Endothelial cell of umbilical vein (primary cell): ENCODE data around the gene RPL10A. TPM values are rescaled to one million over a fixed set of nuclear protein-coding genes. Genes with fewer than 3 reads are reported as not detected.

Experiments
- BruUV-seq: library from RNA; stranded (reverse); fragments of 400-500 nt; replicated peaks from 2 replicates; lab custom pipeline; 2021; lab: Mats Ljungman, UMichigan
- CTCF ChIA-PET: fragments of 300-600, 350-600 bp; sonication (Branson Sonifier 250); formaldehyde crosslinking; loops from one replicate; lab custom pipeline; 2021; ENCODE audit warnings: antibody characterized with exemption, inconsistent platforms; lab: Charles Lee
- POLR2A ChIA-PET: fragments of 300-600, 350-600 bp; sonication (Branson Sonifier 250); formaldehyde crosslinking; loops from one replicate; lab custom pipeline; 2021; ENCODE audit warnings: antibody characterized with exemption, inconsistent platforms; lab: Charles Lee
- DNase-seq: peaks from one replicate; pipeline ENCODE4 v3.0.0-alpha.2; 2011; ENCODE audit warnings: low read depth, low spot score
- FAIRE-seq: peaks from 2 replicates; lab custom pipeline; 2011; peaks lifted over from hg19 to GRCh38; lab: Jason Lieb, UNC
- H2AFZ ChIP-seq: 2 replicates; pipeline ENCODE4 v1.6.0; 2012; ENCODE audit warnings: low read depth, low read length, control low read depth, inconsistent platforms
- H3K27ac ChIP-seq: 2 replicates; pipeline ENCODE4 v1.5.1; 2011; ENCODE audit warnings: low read depth, mild to moderate bottlenecking, control low read depth, low read length, moderate library complexity; ENCODE audit not compliant: insufficient read depth
- H3K27me3 ChIP-seq, 2 experiments: 2 replicates each; pipeline versions ENCODE4 v1.6.0 to v1.6.1; 2011; ENCODE audit warnings: low read length in 2 of 2, mixed read lengths in 1 of 2; ENCODE audit not compliant: control insufficient read depth in 2 of 2, insufficient read depth in 2 of 2
- H3K36me3 ChIP-seq, 2 experiments: 2 replicates in 1 of 2; 3 replicates in 1 of 2; pipeline ENCODE4 v1.5.1; 2011; ENCODE audit warnings: low read length in 2 of 2, mild to moderate bottlenecking in 1 of 2, moderate library complexity in 1 of 2; ENCODE audit not compliant: control insufficient read depth in 2 of 2, insufficient read depth in 2 of 2; ENCODE audit errors: extremely low read depth in 1 of 2
- H3K4me1 ChIP-seq: 3 replicates; pipeline ENCODE4 v1.5.1; 2011; ENCODE audit warnings: mild to moderate bottlenecking, low read length; ENCODE audit not compliant: control insufficient read depth, insufficient read depth; ENCODE audit errors: extremely low read depth
- H3K4me2 ChIP-seq: 2 replicates; pipeline ENCODE4 v1.6.1; 2011; ENCODE audit warnings: low read length, control low read depth, mixed read lengths; ENCODE audit not compliant: insufficient read depth
- H3K4me3 ChIP-seq, 3 experiments: fragments of 200-600 bp in 1 of 3; sonication (generic), shearing (Covaris generic) in 1 of 3; replicated peaks in 1 of 3; 2 replicates each; pipeline ENCODE4 v1.5.1; 2011 to 2016; ENCODE audit warnings: control low read depth in 3 of 3, low read length in 3 of 3, mild to moderate bottlenecking in 2 of 3, inconsistent platforms in 1 of 3, low read depth in 1 of 3, moderate library complexity in 1 of 3; ENCODE audit not compliant: insufficient read depth in 1 of 3
- H3K79me2 ChIP-seq: 2 replicates; pipeline ENCODE4 v1.6.0; 2012; ENCODE audit warnings: low read length, inconsistent platforms; ENCODE audit not compliant: control insufficient read depth, insufficient read depth
- H3K9ac ChIP-seq: replicated peaks from 2 replicates; pipeline ENCODE3; 2011; ENCODE audit warnings: low read length, control low read depth; ENCODE audit not compliant: insufficient read depth; ENCODE audit errors: extremely low read depth
- H3K9me1 ChIP-seq: replicated peaks from 3 replicates; pipeline ENCODE4 v1.6.0; 2011; ENCODE audit warnings: mild to moderate bottlenecking, low read length; ENCODE audit not compliant: control insufficient read depth, insufficient read depth; ENCODE audit errors: extremely low read depth
- H3K9me3 ChIP-seq: replicated peaks from 2 replicates; pipeline ENCODE4 v1.5.1; 2012; ENCODE audit warnings: low read length, inconsistent platforms; ENCODE audit not compliant: control insufficient read depth, insufficient read depth
- H4K20me1 ChIP-seq: replicated peaks from 2 replicates; pipeline ENCODE3; 2011; ENCODE audit warnings: mild to moderate bottlenecking, low read length; ENCODE audit not compliant: control insufficient read depth, insufficient read depth; ENCODE audit errors: extremely low read depth
- CTCF ChIP-seq, 2 donors: IDR thresholded peaks; 1 replicate in 1 of 2; 2 replicates in 1 of 2; pipeline ENCODE4 v1.5.1; 2011; ENCODE audit warnings: low read length in 2 of 2, mild to moderate bottlenecking in 2 of 2, moderate library complexity in 2 of 2, control low read depth in 1 of 2, inconsistent platforms in 1 of 2, low read depth in 1 of 2; ENCODE audit not compliant: insufficient read depth in 1 of 2; ENCODE audit errors: extremely low read depth in 1 of 2
- EZH2 ChIP-seq: IDR thresholded peaks from 2 replicates; pipeline ENCODE4 v1.6.1; 2012; ENCODE audit warnings: borderline replicate concordance, low read depth, mild to moderate bottlenecking, moderate library complexity, low read length, inconsistent platforms; ENCODE audit not compliant: severe bottlenecking
- FOS ChIP-seq: IDR thresholded peaks from 2 replicates; pipeline ENCODE4 v1.6.1; 2011; ENCODE audit warnings: mild to moderate bottlenecking, low read length, moderate library complexity, borderline replicate concordance; ENCODE audit not compliant: insufficient read depth
- GATA2 ChIP-seq: IDR thresholded peaks from 2 replicates; pipeline ENCODE4 v1.7.0; 2011; ENCODE audit warnings: low read depth, mild to moderate bottlenecking, moderate library complexity, mixed read lengths, low read length; ENCODE audit not compliant: insufficient read length, insufficient read depth
- MAX ChIP-seq: IDR thresholded peaks from 2 replicates; pipeline ENCODE4 v1.6.1; 2011; ENCODE audit not compliant: insufficient read depth, insufficient read length
- MYC ChIP-seq: IDR thresholded peaks from one replicate; pipeline ENCODE4 v1.6.1; 2011; ENCODE audit warnings: mild to moderate bottlenecking, low read depth, low read length
- POLR2A ChIP-seq: IDR thresholded peaks from 2 replicates; pipeline ENCODE4 v1.6.1; 2012; ENCODE audit warnings: low read depth, mild to moderate bottlenecking, control low read depth, low read length
- dilution Hi-C: fragments of 300-500 bp; cut with MboI; formaldehyde crosslinking; loops from one replicate; pipeline ENCODE4 v1.15.0; 2019; ENCODE audit warnings: low sequenced_read_pairs; ENCODE audit not compliant: extremely low pct_ligation_motif_present
- intact Hi-C: fragments of 100-400 bp; cut with micrococcal nuclease; formaldehyde crosslinking; loops from one replicate; pipeline ENCODE4 v1.10.0; 2022
- polyA plus RNA-seq, 4 experiments: library from polyadenylated mRNA; depleted of rRNA in 3 of 4; stranded (reverse) in 3 of 4; unstranded in 1 of 4; fragments of >200 nt; gene quantifications; 2 replicates each; pipeline versions ENCODE4 v1.2.1 to v1.2.3, GENCODE V29; 2011 to 2012; ENCODE audit warnings: missing spikeins in 1 of 4
- total RNA-seq: library from RNA; stranded (reverse); gene quantifications from 2 replicates; pipeline ENCODE4 v1.2.3, GENCODE V29; 2021

Gene RPL10A
- total and polyA plus RNA-seq, 2 donors (not counting 3 experiments of a cell fraction or from before 2014, with no cell fraction given) = 1,339 to 1,956 TPM

- Histone ChIP-seq H4K20me1 (no peaks in the 10 kb centered on the region), H2AFZ (no peak overlapping the region), H3K36me3 (peaks cover 3 to 7% of the 10 kb centered on the region in 2 experiments), H3K9me1 (no peaks in the 10 kb centered on the region), H3K4me1 (no peaks in the 10 kb centered on the region), H3K79me2 (no peaks in the 10 kb centered on the region), H3K4me2 (no peak overlapping the region), H3K27ac (no peak overlapping the region), H3K9me3 (no peaks in the 10 kb centered on the region), H3K27me3 (no peaks in the 10 kb centered on the region), H3K4me3 (no peak overlapping the region), H3K9ac (no peak overlapping the region)
- intact Hi-C loops = no loop called here
- CTCF ChIA-PET = interaction anchor here (1.1 kb wide), 1 partner anchor 12 kb away, joined by 4 read pairs; no protein-coding TSS in a partner anchor
- TF ChIP-seq POLR2A = no peak
- POLR2A ChIA-PET = no interaction called here
- FAIRE-seq (no peak), DNase-seq (no peak)
- BruUV-seq = no TSS peak
- dilution Hi-C loops = no loop called here
These were observed 6.9 kb upstream of the RPL10A start for GRCh38 chr6:35461270-35461669.

GRCh38 chr6:35463292-35463691 is 4.9 kb upstream of the RPL10A start:
- Histone ChIP-seq H3K9me1 (no peaks in the 10 kb centered on the region), H4K20me1 (no peaks in the 10 kb centered on the region), H3K9ac (no peak overlapping the region), H3K27ac (no peak overlapping the region), H3K36me3 (peaks cover 0 to 9% of the 10 kb centered on the region in 2 experiments), H3K27me3 (no peaks in the 10 kb centered on the region), H2AFZ (no peak overlapping the region), H3K4me2 (no peak overlapping the region), H3K4me3 (no peak overlapping the region), H3K4me1 (peaks cover 5% of the 10 kb centered on the region), H3K9me3 (no peaks in the 10 kb centered on the region), H3K79me2 (peaks cover 1% of the 10 kb centered on the region)
- DNase-seq = no peak
- ChIA-PET POLR2A (no interaction called here), CTCF (interaction anchor here (0.6 kb wide), 1 partner anchor 129 kb away, joined by 3 read pairs; no protein-coding TSS in a partner anchor)
- no peak for FAIRE-seq
- intact Hi-C loops = no loop called here
- dilution Hi-C loops = no loop called here
- TF ChIP-seq CTCF (IDR thresholded peaks at IDR 0.05; ENCODE audit: extremely low read depth in 1 of 2, insufficient read depth in 1 of 2, low read depth in 1 of 2, low read length in 2 of 2) (no peak), GATA2 (no peak), EZH2 (no peak), MAX (no peak), MYC (no peak), FOS (no peak)
- no TSS peak for BruUV-seq
